CD14-positive monocyte (primary cell): Measurements from ENCODE around the gene DRD1. TPM values are rescaled to one million over a fixed set of nuclear protein-coding genes. Genes with fewer than 3 reads are reported as not detected.

Experiments used
- DNase-seq, 3 donors: peaks; one replicate each; pipeline ENCODE4 v3.0.0-alpha.2; 2011 to 2022
- H2AFZ ChIP-seq: 2 replicates; pipeline ENCODE4 v1.6.0; 2012; ENCODE audit warnings: mild to moderate bottlenecking, low read depth, low read length, inconsistent platforms; ENCODE audit not compliant: insufficient read depth, poor library complexity, severe bottlenecking
- H3K27ac ChIP-seq, 2 donors: 1 replicate in 1 of 2; 2 replicates in 1 of 2; pipeline ENCODE4 v1.5.1; 2012 to 2013; ENCODE audit warnings: low read length in 2 of 2, control low read depth in 1 of 2, inconsistent platforms in 1 of 2, low read depth in 1 of 2, mild to moderate bottlenecking in 1 of 2
- H3K27me3 ChIP-seq, 2 donors: one replicate each; pipeline versions ENCODE4 v1.6.0 to v1.6.1; 2011 to 2013; ENCODE audit warnings: low read length in 2 of 2; ENCODE audit not compliant: control insufficient read depth in 2 of 2, insufficient read depth in 2 of 2
- H3K36me3 ChIP-seq, 2 donors: replicated peaks in 1 of 2; 1 replicate in 1 of 2; 2 replicates in 1 of 2; pipeline versions ENCODE4 v1.5.1 to v1.6.1; 2012 to 2013; ENCODE audit warnings: low read length in 2 of 2, control low read depth in 1 of 2, inconsistent platforms in 1 of 2, mild to moderate bottlenecking in 1 of 2; ENCODE audit not compliant: insufficient read depth in 2 of 2, control insufficient read depth in 1 of 2
- H3K4me1 ChIP-seq, 2 donors: 1 replicate in 1 of 2; 2 replicates in 1 of 2; pipeline versions ENCODE4 v1.5.1 to v1.6.1; 2012 to 2013; ENCODE audit warnings: low read length in 2 of 2, control low read depth in 1 of 2, inconsistent platforms in 1 of 2, mild to moderate bottlenecking in 1 of 2, moderate library complexity in 1 of 2; ENCODE audit not compliant: insufficient read depth in 2 of 2, control insufficient read depth in 1 of 2
- H3K4me2 ChIP-seq: replicated peaks from 2 replicates; pipeline ENCODE3; 2012; ENCODE audit warnings: low read length, moderate library complexity, mild to moderate bottlenecking; ENCODE audit not compliant: poor library complexity, severe bottlenecking; ENCODE audit errors: extremely low read depth
- H3K4me3 ChIP-seq, 3 experiments: fragments of 200-600 bp in 1 of 3; sonication (generic) in 1 of 3; replicated peaks in 1 of 3; 1 replicate in 2 of 3; 2 replicates in 1 of 3; pipeline ENCODE4 v1.5.1; 2011 to 2013; ENCODE audit warnings: low read length in 3 of 3, mild to moderate bottlenecking in 3 of 3, control low read depth in 2 of 3, low read depth in 2 of 3, inconsistent platforms in 1 of 3, moderate library complexity in 1 of 3
- H3K79me2 ChIP-seq: 2 replicates; pipeline ENCODE4 v1.6.0; 2012; ENCODE audit warnings: mild to moderate bottlenecking, control low read depth, inconsistent platforms, low read length, moderate library complexity; ENCODE audit not compliant: insufficient read depth
- H3K9ac ChIP-seq: 2 replicates; pipeline ENCODE4 v1.6.0; 2017; ENCODE audit warnings: low read length, mild to moderate bottlenecking; ENCODE audit not compliant: insufficient read depth, poor library complexity, severe bottlenecking
- H3K9me3 ChIP-seq, 2 donors: replicated peaks in 1 of 2; 1 replicate in 1 of 2; 2 replicates in 1 of 2; pipeline versions ENCODE4 v1.5.1 to v1.6.1; 2012 to 2013; ENCODE audit warnings: low read length in 2 of 2, control low read depth in 1 of 2; ENCODE audit not compliant: control insufficient read depth in 1 of 2, insufficient read depth in 1 of 2
- H4K20me1 ChIP-seq: 2 replicates; pipeline ENCODE4 v1.6.0; 2012; ENCODE audit warnings: mild to moderate bottlenecking, low read length, control low read depth, moderate library complexity; ENCODE audit not compliant: insufficient read depth
- H3K27ac Mint-ChIP-seq, 7 donors: one replicate each; pipeline ENCODE4 v1.8.0; 2020; ENCODE audit warnings: mild to moderate bottlenecking in 7 of 7, mixed read lengths in 7 of 7, moderate library complexity in 6 of 7, inconsistent platforms in 2 of 7
- H3K27me3 Mint-ChIP-seq, 3 donors: one replicate each; pipeline ENCODE4 v1.8.0; 2021 to 2022; ENCODE audit warnings: low read depth in 3 of 3, mild to moderate bottlenecking in 3 of 3, mixed read lengths in 3 of 3, moderate library complexity in 3 of 3, inconsistent platforms in 1 of 3
- H3K36me3 Mint-ChIP-seq, 2 donors: one replicate each; pipeline ENCODE4 v1.8.0; 2020; ENCODE audit warnings: mixed read lengths in 2 of 2, inconsistent platforms in 1 of 2, mild to moderate bottlenecking in 1 of 2
- H3K4me1 Mint-ChIP-seq: one replicate; pipeline ENCODE4 v1.8.0; 2020; ENCODE audit warnings: mild to moderate bottlenecking, mixed read lengths
- H3K4me3 Mint-ChIP-seq, 2 donors: one replicate each; pipeline ENCODE4 v1.8.0; 2020; ENCODE audit warnings: mild to moderate bottlenecking in 2 of 2, mixed read lengths in 2 of 2, moderate library complexity in 1 of 2
- H3K9me3 Mint-ChIP-seq, 7 donors: one replicate each; pipeline ENCODE4 v1.8.0; 2020 to 2022; ENCODE audit warnings: mixed read lengths in 7 of 7, mild to moderate bottlenecking in 6 of 7, moderate library complexity in 6 of 7, inconsistent platforms in 2 of 7
- WGBS: methylation state at CpG from one replicate; pipeline ENCODE4 v1.1.5; 2013; ENCODE audit warnings: missing lambda C conversion rate; ENCODE audit not compliant: insufficient coverage; 5-methylcytosine and 5-hydroxymethylcytosine counted together
- intact Hi-C, 2 donors: fragments of 100-400 bp; cut with micrococcal nuclease; formaldehyde crosslinking; loops; one replicate each; pipeline versions ENCODE4 v1.15.0 to v1.15.1; 2023
- polyA plus RNA-seq, 3 donors: library from polyadenylated mRNA; depleted of rRNA in 1 of 3; unstranded in 2 of 3; stranded (reverse) in 1 of 3; fragments of 300-500 nt in 2 of 3; fragments of >200 nt in 1 of 3; fragmentation: Illumina TruSeq in 2 of 3; gene quantifications; 1 replicate in 2 of 3; 2 replicates in 1 of 3; pipeline ENCODE4 v1.2.3, GENCODE V29; 2012 to 2021
- TF ChIP-seq, protein P1 (sequence below): fragments of 200-600 bp; IDR thresholded peaks from one replicate; pipeline ENCODE4 v1.8.0; 2022; ENCODE audit warnings: antibody characterized with exemption, mild to moderate bottlenecking

DRD1 gene
- polyA plus RNA-seq, 3 donors: not detected

DNA sequence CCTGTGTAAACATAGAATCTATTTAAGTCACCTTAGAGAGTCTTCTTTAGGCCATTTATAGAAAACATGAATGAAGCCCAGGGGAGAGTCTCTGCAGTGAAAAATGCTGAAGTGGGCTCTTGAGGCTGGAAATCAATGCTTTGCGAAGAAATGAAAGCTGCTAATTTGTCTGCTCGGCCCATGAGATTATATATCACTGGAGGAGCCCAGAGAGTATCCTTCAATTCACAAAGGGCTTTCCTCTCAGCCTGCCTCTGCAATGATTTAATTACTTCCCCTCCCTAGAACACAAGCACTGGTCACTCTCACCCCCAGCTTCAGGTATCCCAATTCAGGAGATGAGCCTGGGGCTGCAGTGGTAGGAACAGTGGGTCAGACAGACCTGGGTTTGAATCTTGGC is 8.2 kb upstream of the DRD1 start:
- Histone ChIP-seq H4K20me1 (no peaks in the 10 kb centered on the region), H3K9me3 (no peaks in the 10 kb centered on the region), H3K36me3 (no peaks in the 10 kb centered on the region), H2AFZ (no peak overlapping the region), H3K4me1 (no peaks in the 10 kb centered on the region), H3K27me3 (peaks cover 7 to 15% of the 10 kb centered on the region in 2 donors), H3K4me3 (no peak overlapping the region), H3K79me2 (no peaks in the 10 kb centered on the region), H3K9ac (no peak overlapping the region), H3K27ac (no peak overlapping the region), H3K4me2 (no peak overlapping the region)
- TF ChIP-seq, protein P1, sequence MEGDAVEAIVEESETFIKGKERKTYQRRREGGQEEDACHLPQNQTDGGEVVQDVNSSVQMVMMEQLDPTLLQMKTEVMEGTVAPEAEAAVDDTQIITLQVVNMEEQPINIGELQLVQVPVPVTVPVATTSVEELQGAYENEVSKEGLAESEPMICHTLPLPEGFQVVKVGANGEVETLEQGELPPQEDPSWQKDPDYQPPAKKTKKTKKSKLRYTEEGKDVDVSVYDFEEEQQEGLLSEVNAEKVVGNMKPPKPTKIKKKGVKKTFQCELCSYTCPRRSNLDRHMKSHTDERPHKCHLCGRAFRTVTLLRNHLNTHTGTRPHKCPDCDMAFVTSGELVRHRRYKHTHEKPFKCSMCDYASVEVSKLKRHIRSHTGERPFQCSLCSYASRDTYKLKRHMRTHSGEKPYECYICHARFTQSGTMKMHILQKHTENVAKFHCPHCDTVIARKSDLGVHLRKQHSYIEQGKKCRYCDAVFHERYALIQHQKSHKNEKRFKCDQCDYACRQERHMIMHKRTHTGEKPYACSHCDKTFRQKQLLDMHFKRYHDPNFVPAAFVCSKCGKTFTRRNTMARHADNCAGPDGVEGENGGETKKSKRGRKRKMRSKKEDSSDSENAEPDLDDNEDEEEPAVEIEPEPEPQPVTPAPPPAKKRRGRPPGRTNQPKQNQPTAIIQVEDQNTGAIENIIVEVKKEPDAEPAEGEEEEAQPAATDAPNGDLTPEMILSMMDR: no peak
- Mint-ChIP-seq H3K27me3 (peaks cover 19 to 39% (median 26%) of the 10 kb centered on the region in 3 donors), H3K9me3 (peaks cover 0 to 2% (median 0%) of the 10 kb centered on the region in 7 donors), H3K4me1 (no peaks in the 10 kb centered on the region), H3K4me3 (no peak overlapping the region), H3K27ac (no peak overlapping the region), H3K36me3 (no peaks in the 10 kb centered on the region)
- no peak for DNase-seq
- intact Hi-C loops: no loop called here
- 100% methylated on average over 1 of the region's 2 CpGs for WGBS

DNA sequence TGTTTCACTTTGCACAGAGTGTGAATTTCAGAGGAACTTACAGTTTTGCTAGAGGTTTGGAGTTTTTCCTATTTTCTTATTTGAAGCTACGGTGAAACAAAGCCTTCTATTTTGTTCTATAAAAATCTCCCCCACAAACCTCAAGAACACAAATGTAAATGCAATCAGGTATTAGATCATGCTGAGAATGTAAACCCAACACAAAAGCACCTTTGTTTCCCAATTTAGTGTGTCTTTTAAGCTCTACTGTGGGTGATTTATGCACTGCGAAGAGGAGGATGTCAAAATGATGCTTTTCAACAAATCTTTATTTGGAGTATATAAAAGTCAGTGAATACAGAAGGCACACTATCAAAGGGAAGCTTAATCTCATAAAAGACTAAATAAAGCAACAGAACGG is 4.3 kb upstream of the DRD1 start:
- no peak overlapping the region for H3K9ac ChIP-seq
- Mint-ChIP-seq H3K27ac (no peak overlapping the region), H3K27me3 (peaks cover 39 to 61% (median 43%) of the 10 kb centered on the region in 3 donors), H3K4me3 (no peak overlapping the region), H3K9me3 (peaks cover 0 to 4% (median 0%) of the 10 kb centered on the region in 7 donors), H3K4me1 (peaks cover 3% of the 10 kb centered on the region), H3K36me3 (no peaks in the 10 kb centered on the region)
- intact Hi-C loops: no loop called here
- no peaks in the 10 kb centered on the region for H3K79me2 ChIP-seq
- H2AFZ ChIP-seq: no peak overlapping the region
- no peak for DNase-seq
- no peak overlapping the region for H3K27ac ChIP-seq
- no peaks in the 10 kb centered on the region for H4K20me1 ChIP-seq
- peaks cover 0 to 4% of the 10 kb centered on the region in 2 donors for H3K4me1 ChIP-seq
- H3K36me3 ChIP-seq: no peaks in the 10 kb centered on the region
- H3K9me3 ChIP-seq: peaks cover 0 to 5% of the 10 kb centered on the region in 2 donors
- H3K27me3 ChIP-seq: peaks cover 10 to 48% of the 10 kb centered on the region in 2 donors
- TF ChIP-seq, protein P1: no peak
- no peak overlapping the region for H3K4me3 ChIP-seq
- WGBS: no CpG with 5 or more reads among the region's 3 CpGs
- no peak overlapping the region for H3K4me2 ChIP-seq
